HG02943 (cell line): ENCODE results near the gene PAQR8.

Experiments used
- ATAC-seq: cut with Tn5 transposase; IDR thresholded peaks from one replicate; pipeline ENCODE4 v1.9.1; 2021; ENCODE audit warnings: mild to moderate bottlenecking, low read depth, moderate library complexity; ENCODE audit not compliant: unreplicated experiment

The PAQR8 gene

GRCh38 chr6:52457096-52457495 is 95.1 kb downstream of the PAQR8 start:
- ATAC-seq = no peak
